ENCODE results near the gene XG.

- TF ChIP-seq POLR2A (IDR thresholded peaks at IDR 0.05; ENCODE audit: low read depth, low read length) (no peak), POLR2AphosphoS5 (IDR thresholded peaks at IDR 0.05; ENCODE audit: low read depth, low read length) (no peak), TAF1 (IDR thresholded peaks at IDR 0.05; ENCODE audit: low read depth, low read length) (no peak), SPI1 (IDR thresholded peaks at IDR 0.05; ENCODE audit: low read depth, low read length) (no peak), PAX5 (IDR thresholded peaks at IDR 0.05; ENCODE audit: insufficient read depth, low read length, severe bottlenecking) (no peak), POU2F2 (IDR thresholded peaks at IDR 0.05; ENCODE audit: low read depth, low read length) (no peak)
Observed at GRCh38 chrX:2715066-2715600, 36.7 kb upstream of the XG start.
